Measurements from ENCODE around the gene PLXNA4.

DNA sequence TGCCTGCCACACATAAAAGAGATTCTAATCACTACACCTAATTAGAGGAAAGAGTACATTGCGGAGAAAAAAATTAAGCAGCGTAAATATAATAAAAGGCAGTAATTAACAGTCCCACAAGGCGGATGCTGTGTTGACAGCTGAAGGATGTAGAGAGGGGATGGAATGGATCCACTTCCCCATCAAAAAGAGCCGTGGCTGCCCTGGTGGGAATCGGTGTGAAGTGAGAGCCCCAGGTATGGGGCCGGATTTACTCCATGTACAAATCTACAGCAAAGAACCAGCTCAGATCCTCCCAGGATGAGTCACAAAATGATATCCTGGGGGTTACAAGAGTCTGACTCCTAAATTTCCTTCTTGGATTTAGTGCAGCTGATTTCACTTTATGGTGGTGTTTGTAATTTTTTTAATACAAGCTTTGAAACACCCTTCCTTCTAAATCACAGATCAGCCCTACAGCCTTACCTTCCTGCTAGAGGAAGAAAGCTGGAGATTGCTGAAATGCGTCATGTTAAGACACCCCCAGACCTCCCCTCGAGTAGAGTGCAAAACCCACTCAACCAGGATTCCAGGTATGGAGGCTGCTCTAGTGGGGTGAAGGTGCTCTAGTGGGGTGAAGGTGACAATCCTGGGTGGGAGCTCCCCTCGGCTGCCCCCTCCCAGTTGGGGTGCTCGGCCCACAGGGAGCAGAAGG is 398.4 kb downstream of the PLXNA4 start:
- TF ChIP-seq CTCF (IDR thresholded peaks at IDR 0.05) = no peak
- no peak for TF ChIP-seq POLR2A (IDR thresholded peaks at IDR 0.05)

Measured in body of pancreas (tissue), 4 donors.